ENCODE measurements around the gene KRTAP10-7.

- no peak for TF ChIP-seq NR2C2 (CRISPR knock-in tag; IDR thresholded peaks at IDR 0.05; ENCODE audit: borderline replicate concordance)
- TF ChIP-seq TAF1 (CRISPR knock-in tag; IDR thresholded peaks at IDR 0.05): no peak
- no peak for TF ChIP-seq ZNF552 (CRISPR knock-in tag; IDR thresholded peaks at IDR 0.05; ENCODE audit: borderline replicate concordance)
- no peak for TF ChIP-seq POLR2A (IDR thresholded peaks at IDR 0.05; ENCODE audit: insufficient read depth in 1 of 2, low read depth in 2 of 2, low read length in 2 of 2)
Measured at GRCh38 chr21:44590311-44590721, 10.1 kb upstream of the KRTAP10-7 start.

Data from HepG2 (cell line).